Activated CD8-positive, alpha-beta memory T cell treated with anti-CD3 and anti-CD28 coated beads for 36 hours (primary cell): ENCODE data around the gene AMFR. TPM values are rescaled to one million over a fixed set of nuclear protein-coding genes. Genes with fewer than 3 reads are reported as not detected.

ENCODE experiments used
- CTCF ChIA-PET: fragments of 350-600 bp; sonication (Branson Sonifier 250); formaldehyde crosslinking; loops from one replicate; lab custom pipeline; 2021; ENCODE audit warnings: antibody characterized with exemption; lab: Charles Lee
- POLR2A ChIA-PET: fragments of 350-600 bp; sonication (Branson Sonifier 250); formaldehyde crosslinking; loops from one replicate; lab custom pipeline; 2021; ENCODE audit warnings: antibody characterized with exemption; lab: Charles Lee
- total RNA-seq, 2 experiments: library from RNA; stranded (reverse); gene quantifications; one replicate each; pipeline ENCODE4 v1.2.3, GENCODE V29; 2021

AMFR gene
- total RNA-seq, 2 experiments from 2014 or later, result 56.7 to 56.9 TPM

DNA sequence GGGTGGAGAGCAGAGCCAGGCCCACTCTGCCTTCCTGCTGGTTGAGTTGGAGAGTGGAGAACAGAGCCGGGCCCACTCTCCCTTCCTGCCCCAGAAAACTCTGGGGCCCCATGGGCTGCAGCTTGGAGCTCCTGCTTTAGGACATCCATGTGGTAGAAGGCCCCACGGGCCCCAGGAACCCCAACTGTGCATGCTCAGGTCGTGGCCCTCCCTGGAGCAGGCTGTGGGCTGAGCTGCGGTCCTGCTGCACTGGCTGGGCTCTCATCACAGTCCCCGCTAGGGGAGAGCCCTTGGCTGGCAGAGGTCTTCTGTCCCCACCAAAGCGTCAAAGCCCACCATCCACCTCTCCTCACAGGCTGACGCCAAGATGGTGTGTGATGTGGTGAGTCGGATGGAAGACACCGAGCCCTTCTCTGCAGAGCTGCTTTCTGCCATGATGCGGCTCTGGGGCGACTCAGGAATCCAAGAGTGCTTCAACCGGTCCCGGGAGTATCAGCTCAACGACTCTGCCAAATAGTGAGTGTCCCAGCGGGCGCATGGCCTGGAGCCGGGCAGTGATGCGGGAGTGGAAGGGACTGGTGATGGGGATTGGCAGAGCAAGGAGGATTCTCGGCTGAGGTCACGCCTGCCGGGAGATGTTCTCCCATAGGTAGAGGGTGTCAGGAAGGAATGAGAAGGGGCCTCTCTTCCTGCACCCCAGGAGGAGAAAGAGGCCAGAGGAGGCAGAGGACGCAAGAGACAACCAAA is 96.9 kb downstream of the AMFR start:
- POLR2A ChIA-PET, result no interaction called here
- CTCF ChIA-PET, result interaction anchor here (1.4 kb wide), 1 partner anchor 10 kb away, joined by 6 read pairs; no protein-coding TSS in a partner anchor

- ChIA-PET CTCF (no interaction called here), POLR2A (no interaction called here)
These were observed 97.5 kb downstream of the AMFR start for GRCh38 chr16:56327929-56328258.

GRCh38 chr16:56327071-56327928 is 98.0 kb downstream of the AMFR start:
- CTCF ChIA-PET, result interaction anchor here (1.9 kb wide), 1 partner anchor 9 kb away, joined by 5 read pairs; no protein-coding TSS in a partner anchor

DNA sequence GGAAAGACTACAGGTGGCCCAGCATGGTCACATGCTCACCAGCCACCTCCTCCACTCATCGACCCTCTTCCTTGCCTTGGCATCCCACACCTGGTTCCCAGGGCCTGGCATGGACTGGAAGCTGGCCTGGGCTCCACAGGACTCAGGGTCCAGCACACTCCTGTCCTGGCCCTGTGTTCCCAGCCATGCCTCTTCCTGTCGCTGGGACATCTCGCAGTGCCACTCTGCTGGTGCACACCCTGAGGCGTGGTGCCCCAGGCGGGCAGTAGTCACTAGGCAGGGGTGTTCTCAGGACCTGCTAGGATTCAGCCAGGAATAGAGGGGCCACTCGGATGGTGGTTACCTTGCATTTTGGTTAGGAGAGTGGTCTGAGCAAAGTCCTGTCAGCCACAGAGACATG is 99.4 kb downstream of the AMFR start:
- ChIA-PET CTCF (interaction anchor here (1.9 kb wide), 1 partner anchor 8 kb away, joined by 5 read pairs; no protein-coding TSS in a partner anchor), POLR2A (no interaction called here)

More at GRCh38 chr16:56327071-56327928, 98.0 kb downstream of the AMFR start:
- POLR2A ChIA-PET, result no interaction called here

DNA sequence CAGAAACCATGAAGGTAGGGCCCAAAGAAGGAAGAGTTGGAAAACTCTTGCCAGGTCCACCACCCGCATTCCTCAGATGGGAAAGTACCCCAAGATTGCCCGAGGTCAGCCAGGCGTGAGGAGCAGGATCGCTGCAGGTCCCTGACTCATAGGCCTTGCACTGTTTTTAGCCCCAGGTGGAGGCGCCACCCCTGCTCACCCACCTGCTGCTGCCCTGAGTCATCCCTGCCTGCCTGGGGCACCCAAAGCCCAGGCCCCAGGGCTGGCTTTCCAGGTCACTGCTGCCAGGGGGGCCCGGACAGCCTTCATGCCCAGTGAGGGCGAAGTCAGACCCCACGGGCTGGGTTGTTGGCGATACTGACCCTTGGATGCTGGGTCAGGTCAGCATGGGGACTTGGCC is 100.9 kb downstream of the AMFR start:
- POLR2A ChIA-PET, result no interaction called here
- CTCF ChIA-PET, result no interaction called here

DNA sequence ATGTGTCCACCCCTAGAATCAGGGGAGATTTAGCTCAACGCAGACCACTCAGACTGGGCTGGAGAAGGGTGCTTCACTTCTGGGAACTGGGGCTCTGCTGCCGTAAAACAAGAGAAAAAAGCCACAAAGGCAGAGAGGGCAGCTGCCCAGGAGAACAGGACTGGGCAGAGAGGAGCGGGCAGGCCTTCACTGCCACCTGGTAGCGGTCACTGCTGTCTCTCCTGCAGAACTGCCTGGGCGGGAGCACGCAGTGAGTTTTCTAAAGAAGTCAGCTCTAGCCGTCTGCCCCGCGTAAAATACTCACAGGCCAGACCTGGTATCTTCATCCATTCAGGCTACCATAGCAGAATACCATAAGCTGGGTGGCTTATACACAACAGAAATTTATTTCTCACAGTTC is 103.8 kb downstream of the AMFR start:
- CTCF ChIA-PET, result interaction anchor here (1.7 kb wide), 1 partner anchor 118 kb away, joined by 6 read pairs; no protein-coding TSS in a partner anchor

DNA sequence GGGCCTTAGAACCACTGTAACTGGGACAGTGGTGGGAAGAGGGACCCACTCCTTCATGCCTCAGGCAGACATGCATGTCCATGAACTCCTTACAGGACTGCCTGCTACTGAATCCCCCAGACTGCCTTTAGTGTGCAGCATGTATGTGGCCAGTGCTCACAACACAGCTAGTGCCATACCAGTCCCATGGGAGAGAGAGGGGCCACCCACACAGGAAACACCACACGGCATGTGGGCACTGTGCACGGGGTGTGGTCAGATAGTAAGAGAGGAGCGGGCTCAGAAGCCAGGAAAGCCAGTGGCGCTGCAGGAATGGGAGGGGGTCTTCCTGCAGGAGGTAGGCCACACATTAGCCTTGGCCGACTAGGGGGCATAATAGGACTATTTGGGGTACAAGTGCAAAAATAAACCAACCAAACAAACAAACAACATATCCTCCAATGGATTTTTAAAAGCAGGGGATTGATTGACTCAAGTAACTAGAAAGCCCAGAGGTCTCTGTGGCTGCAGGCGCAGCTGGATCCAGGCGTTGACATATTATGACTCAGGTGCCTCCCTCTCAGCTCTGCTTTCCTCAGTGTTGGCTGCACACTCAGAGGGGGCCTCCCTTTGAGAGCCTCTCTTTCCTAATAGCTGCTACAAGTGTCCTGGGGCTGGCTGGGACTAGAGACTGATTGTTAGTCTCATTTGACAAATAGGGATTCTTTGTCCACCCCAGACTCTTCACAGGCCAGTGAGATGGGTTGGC is 104.4 kb downstream of the AMFR start:
- ChIA-PET POLR2A (no interaction called here), CTCF (interaction anchor here (1.7 kb wide), 1 partner anchor 118 kb away, joined by 6 read pairs; no protein-coding TSS in a partner anchor)

More for the DNA sequence above, 103.8 kb downstream of the AMFR start:
- POLR2A ChIA-PET, result no interaction called here

DNA sequence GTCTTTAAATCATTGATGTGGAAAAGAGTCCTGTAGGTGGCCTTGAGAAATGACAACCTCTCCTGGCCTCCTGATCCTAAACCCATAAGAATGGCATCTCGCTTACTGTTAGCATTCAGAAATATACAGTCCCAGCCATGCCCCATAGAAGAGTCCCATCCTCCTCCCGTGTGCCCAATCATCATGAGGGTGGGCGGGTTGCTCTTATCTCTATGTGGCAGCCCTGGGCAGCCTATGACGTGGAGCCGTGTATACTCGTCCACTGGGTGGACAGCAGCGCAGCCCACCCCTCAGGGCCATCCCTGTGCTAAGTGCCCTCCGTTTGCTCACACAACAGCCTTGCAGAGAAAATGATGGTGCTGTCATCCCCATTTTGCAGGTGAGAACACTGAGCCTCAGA is 105.3 kb downstream of the AMFR start:
- CTCF ChIA-PET, result interaction anchor here (1.5 kb wide), 1 partner anchor 374 kb away, joined by 3 read pairs; no protein-coding TSS in a partner anchor
- POLR2A ChIA-PET, result no interaction called here

DNA sequence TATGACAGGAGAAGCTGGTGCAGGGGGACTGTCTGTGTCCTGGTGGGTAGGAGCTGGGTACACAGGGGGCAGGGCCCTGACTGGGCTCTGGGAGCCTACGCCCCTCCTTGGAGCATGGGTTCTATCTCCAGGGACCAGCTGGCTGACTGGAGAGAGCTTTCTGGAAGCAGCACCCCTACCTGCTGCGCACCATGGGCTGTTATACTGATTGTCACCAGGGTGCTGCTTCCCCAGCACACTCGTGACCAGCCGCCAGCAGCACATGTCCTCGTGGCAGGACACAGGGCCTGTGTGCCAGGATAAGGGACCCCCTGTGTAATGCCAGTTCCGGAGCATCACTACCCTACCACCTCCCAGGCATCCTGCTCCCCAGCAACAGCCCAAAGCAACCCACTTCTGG is 106.0 kb downstream of the AMFR start:
- CTCF ChIA-PET, result interaction anchor here (1.4 to 2.6 kb wide), 5 partner anchors 14 to 608 kb away, joined by 3 to 20 read pairs (median 5); no protein-coding TSS in a partner anchor
- POLR2A ChIA-PET, result no interaction called here

DNA sequence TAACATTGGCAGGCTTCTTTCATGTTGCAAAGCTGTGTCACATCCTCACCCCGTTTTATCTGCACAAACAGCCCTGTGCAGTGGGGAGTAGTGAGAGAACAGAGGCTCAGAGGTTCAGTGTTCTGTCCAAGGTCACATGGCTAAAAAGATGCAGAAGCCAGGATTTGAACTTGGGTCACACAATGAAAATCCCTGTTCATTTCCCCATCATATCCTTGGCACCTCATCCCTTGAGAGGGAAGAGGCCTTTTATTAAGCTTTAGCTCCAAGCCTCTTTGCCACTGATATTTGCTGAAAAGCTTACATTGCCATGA is 106.6 kb downstream of the AMFR start:
- POLR2A ChIA-PET, result no interaction called here
- CTCF ChIA-PET, result interaction anchor here (0.7 to 2.6 kb wide), 17 partner anchors 8 to 854 kb away, joined by 3 to 20 read pairs (median 4); no protein-coding TSS in a partner anchor

GRCh38 chr16:56317998-56318826 is 107.1 kb downstream of the AMFR start:
- ChIA-PET POLR2A (no interaction called here), CTCF (interaction anchor here (0.6 to 2.6 kb wide), 24 partner anchors 9 to 1540 kb away, joined by 3 to 20 read pairs (median 4); no protein-coding TSS in a partner anchor)

DNA sequence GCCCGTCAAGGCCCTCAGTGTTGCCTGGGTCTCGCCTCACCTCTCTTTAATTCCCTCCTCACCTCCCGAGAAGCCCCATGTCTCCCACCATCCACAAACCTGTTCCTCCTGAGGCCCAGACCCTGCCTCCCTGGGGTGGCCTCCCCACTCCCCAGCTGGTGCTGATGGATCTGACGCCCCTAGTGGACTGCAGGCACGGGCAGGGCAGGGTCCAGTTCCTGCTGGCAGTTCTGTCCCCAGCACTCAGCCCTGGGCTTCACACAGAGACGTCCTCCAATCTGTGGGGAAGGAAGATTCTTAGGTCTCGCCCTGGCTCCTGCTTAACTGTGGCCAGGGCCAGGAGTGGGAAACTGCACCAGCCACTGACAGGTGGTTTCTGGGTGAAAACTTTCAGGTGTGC is 108.8 kb downstream of the AMFR start:
- POLR2A ChIA-PET, result no interaction called here
- CTCF ChIA-PET, result interaction anchor here (2.6 kb wide), 1 partner anchor 11 kb away, joined by 10 read pairs; no protein-coding TSS in a partner anchor

DNA sequence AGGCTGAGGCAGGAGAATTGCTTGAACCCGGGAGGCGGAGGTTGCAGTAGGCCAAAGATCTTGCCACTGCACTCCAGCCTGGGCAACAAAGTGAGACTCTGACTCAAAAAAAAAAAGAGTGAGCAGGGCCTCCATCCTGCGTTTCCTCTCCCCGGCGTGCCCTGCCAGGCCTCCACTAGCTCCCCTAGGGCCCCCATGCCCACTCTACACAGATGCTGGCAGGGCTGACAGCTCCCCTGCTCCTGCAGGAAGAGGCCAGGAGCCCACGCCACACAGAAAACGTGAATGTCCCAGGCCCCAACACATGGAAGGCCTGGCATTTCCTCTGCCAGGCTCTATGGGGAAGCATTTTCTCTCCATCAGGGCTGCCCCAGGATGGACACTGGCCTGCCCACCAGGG is 109.4 kb downstream of the AMFR start:
- CTCF ChIA-PET, result no interaction called here
- POLR2A ChIA-PET, result no interaction called here

DNA sequence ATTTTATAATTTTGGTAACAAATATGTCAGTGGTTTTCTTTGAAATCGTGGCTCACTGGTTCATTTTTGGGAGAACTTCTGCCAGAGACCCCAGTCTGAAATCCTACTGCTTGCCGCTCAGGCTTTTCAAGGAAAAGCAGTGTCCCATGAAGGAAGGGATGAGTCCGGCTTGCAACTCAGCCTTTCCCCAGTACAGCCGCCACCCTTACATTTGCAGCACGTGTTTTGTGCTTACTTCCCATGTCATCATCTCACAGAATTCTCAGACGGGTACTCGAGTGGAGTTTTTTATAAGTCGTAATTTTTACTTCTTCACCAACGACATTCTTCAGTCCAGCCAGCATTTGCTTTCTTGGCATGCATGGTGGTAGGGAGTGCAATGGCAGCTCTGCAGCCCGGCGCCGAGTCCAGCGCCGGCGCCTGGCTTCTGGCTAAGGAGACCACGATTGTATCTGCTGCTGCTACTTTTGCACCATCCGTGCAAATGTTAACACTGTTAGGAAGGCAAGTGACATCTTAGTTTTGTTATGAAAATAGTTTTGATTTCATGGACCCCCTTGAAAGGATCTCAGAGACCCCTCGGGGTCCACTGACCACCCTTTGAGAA is 111.0 kb downstream of the AMFR start:
- CTCF ChIA-PET, result interaction anchor here (0.8 kb wide), 1 partner anchor 370 kb away, joined by 3 read pairs; no protein-coding TSS in a partner anchor

DNA sequence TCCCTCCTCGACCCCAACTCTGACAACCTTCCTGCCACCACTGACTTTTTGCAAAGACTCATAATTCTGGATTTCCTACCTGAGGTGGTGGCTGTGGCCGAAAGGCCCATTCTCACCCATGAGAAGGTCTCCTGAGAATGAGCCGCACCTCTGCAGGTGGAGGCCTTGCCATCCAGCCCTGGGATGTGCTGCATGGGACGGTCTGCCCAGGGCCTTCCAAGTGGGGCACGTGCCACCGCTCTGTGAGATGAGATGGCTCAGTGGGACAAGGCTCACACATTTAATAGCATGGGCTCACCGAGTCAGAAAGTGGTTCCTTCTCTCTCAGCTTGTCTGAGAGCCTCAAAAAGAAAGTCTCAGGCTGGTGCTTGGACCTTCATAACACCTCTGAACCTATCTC is 112.8 kb downstream of the AMFR start:
- POLR2A ChIA-PET, result no interaction called here

More for the DNA sequence above, 111.0 kb downstream of the AMFR start:
- POLR2A ChIA-PET, result no interaction called here

GRCh38 chr16:56312028-56312300 is 113.4 kb downstream of the AMFR start:
- ChIA-PET CTCF (no interaction called here), POLR2A (no interaction called here)

More for the DNA sequence above, 112.8 kb downstream of the AMFR start:
- CTCF ChIA-PET, result no interaction called here
